K562 (cell line): ENCODE data around the gene FARSA. TPM values are rescaled to one million over a fixed set of nuclear protein-coding genes. Genes with fewer than 3 reads are reported as not detected.

ENCODE experiments used
- CBX3 ChIP-seq, 2 experiments: IDR thresholded peaks; 1 replicate in 1 of 2; 2 replicates in 1 of 2; pipeline ENCODE4 v1.6.1; 2012; ENCODE audit warnings: inconsistent platforms in 2 of 2, low read length in 2 of 2, borderline replicate concordance in 1 of 2, control low read depth in 1 of 2
- CTCF ChIP-seq, 3 experiments: IDR thresholded peaks in 2 of 3; conservative IDR thresholded peaks in 1 of 3; 2 replicates each; pipeline ENCODE4 v1.5.1; 2011 to 2012; ENCODE audit warnings: low read length in 3 of 3, mild to moderate bottlenecking in 3 of 3, control low read depth in 2 of 3, improper control_type of control experiment in 1 of 3, inconsistent platforms in 1 of 3, low read depth in 1 of 3, mixed read lengths in 1 of 3, moderate library complexity in 1 of 3; ENCODE audit not compliant: insufficient read depth in 2 of 3
- FOXJ3 ChIP-seq: sonication (generic); formaldehyde crosslinking; IDR thresholded peaks from 2 replicates; pipeline ENCODE4 v1.4.0; 2020; ENCODE audit warnings: mild to moderate bottlenecking, missing genetic modification reagents
- FOXO4 ChIP-seq: fragments of 450-650 bp; formaldehyde crosslinking; IDR thresholded peaks from 2 replicates; pipeline ENCODE4 v1.4.0; 2020; ENCODE audit warnings: mild to moderate bottlenecking, moderate library complexity
- KHSRP ChIP-seq: fragments of 450-650 bp; IDR thresholded peaks from 2 replicates; pipeline ENCODE4 v1.6.1; 2017
- MCM5 ChIP-seq: fragments of 450-650 bp; IDR thresholded peaks from 2 replicates; pipeline ENCODE4 v1.6.1; 2016; ENCODE audit warnings: low read depth
- NFIX ChIP-seq: fragments of 250-450 bp; sonication (Bioruptor Pico); IDR thresholded peaks from 2 replicates; pipeline ENCODE4 v1.4.0; 2020; ENCODE audit warnings: low read depth, mild to moderate bottlenecking, moderate library complexity
- NR3C1 ChIP-seq: sonication (generic); formaldehyde crosslinking; IDR thresholded peaks from 2 replicates; pipeline ENCODE4 v1.8.1; 2022; ENCODE audit warnings: missing genetic modification reagents
- POLR2G ChIP-seq: fragments of 200-400 bp; formaldehyde crosslinking; IDR thresholded peaks from 2 replicates; pipeline ENCODE4 v1.6.1; 2017; ENCODE audit warnings: low read depth, mild to moderate bottlenecking, antibody characterized with exemption, low read length, moderate library complexity
- RBM34 ChIP-seq: fragments of 200-400 bp; formaldehyde crosslinking; IDR thresholded peaks from 2 replicates; pipeline ENCODE4 v1.6.1; 2018; ENCODE audit warnings: low read length, borderline replicate concordance; ENCODE audit not compliant: insufficient read depth
- RFX1 ChIP-seq: fragments of 450-650 bp; IDR thresholded peaks from 2 replicates; pipeline ENCODE4 v1.6.1; 2016; ENCODE audit warnings: mild to moderate bottlenecking, moderate library complexity
- SMAD2 ChIP-seq: fragments of 150-350 bp; IDR thresholded peaks from 2 replicates; pipeline ENCODE4 v1.6.1; 2014; ENCODE audit warnings: low read depth, mild to moderate bottlenecking, low read length
- TRIM24 ChIP-seq, 2 experiments: fragments of 450-650 bp; IDR thresholded peaks; 2 replicates each; pipeline ENCODE4 v1.6.1; 2016
- TRIM28 ChIP-seq: fragments of 450-650 bp; IDR thresholded peaks from 2 replicates; pipeline ENCODE4 v1.6.1; 2017
- ZC3H11A ChIP-seq: IDR thresholded peaks from 2 replicates; pipeline ENCODE4 v1.6.1; 2012; ENCODE audit warnings: low read depth, low read length, improper control_type of control experiment
- ZNF609 ChIP-seq: sonication (generic); formaldehyde crosslinking; IDR thresholded peaks from 2 replicates; pipeline ENCODE4 v1.8.1; 2023; ENCODE audit warnings: missing genetic modification reagents, mild to moderate bottlenecking, borderline replicate concordance
- polyA plus RNA-seq, 8 experiments: library from polyadenylated mRNA; depleted of rRNA in 4 of 8; stranded (reverse) in 5 of 8; unstranded in 3 of 8; fragments of >200 nt; fragmentation: Nextera tagmentation in 2 of 8; fragmentation: Illumina TruSeq in 1 of 8; extraction: Ambion mirVana in 2 of 8; extraction: Trizol in 1 of 8; gene quantifications; 2 replicates each; pipeline versions ENCODE4 v1.2.1 to v1.2.3, GENCODE V29; 2011 to 2014; ENCODE audit warnings: inconsistent platforms in 1 of 8, missing spikeins in 1 of 8
- total RNA-seq, 7 experiments: library from RNA; depleted of rRNA in 6 of 7; stranded (reverse); fragments of >200 nt in 6 of 7; fragmentation: Illumina TruSeq in 2 of 7; extraction: Trizol in 2 of 7; gene quantifications; 2 replicates each; pipeline versions ENCODE4 v1.2.1 to v1.2.3, GENCODE V29; 2011 to 2021; ENCODE audit warnings: low replicate concordance in 1 of 7
- TF ChIP-seq, protein P1 (sequence below): sonication (generic); formaldehyde crosslinking; IDR thresholded peaks from 2 replicates; pipeline ENCODE4 v1.8.0; 2022; ENCODE audit warnings: mild to moderate bottlenecking, missing genetic modification reagents
- TF ChIP-seq, protein P2 (sequence below): fragments of 250-450 bp; sonication (Bioruptor Pico); IDR thresholded peaks from 2 replicates; pipeline ENCODE4 v1.6.1; 2021; ENCODE audit warnings: mild to moderate bottlenecking

FARSA gene
- total and polyA plus RNA-seq, 9 of the 15 experiments (the other 6 are each of a cell fraction or from before 2014, with no cell fraction given) = 25.2 to 237 (median 89.6) TPM

GRCh38 chr19:12872941-12873890, 60.3 kb downstream of the FARSA start (continued):
- TF ChIP-seq ZNF609 (CRISPR knock-in tag) = no peak
- TF ChIP-seq CBX3 (IDR thresholded peaks at IDR 0.05; ENCODE audit: borderline replicate concordance in 1 of 2, low read length in 2 of 2) = peak in 1 of 2 experiments; percentile 47; a peak in 1 of 3 replicates
- TF ChIP-seq RFX1 = no peak
- no peak for TF ChIP-seq SMAD2
- no peak for TF ChIP-seq FOXJ3
- TF ChIP-seq CTCF (IDR thresholded peaks at IDR 0.05 in 2 of 3, conservative IDR thresholded peaks at IDR 0.05 in 1 of 3; ENCODE audit: insufficient read depth in 2 of 3, low read depth in 1 of 3, low read length in 3 of 3) = no peak
- TF ChIP-seq, protein P1, sequence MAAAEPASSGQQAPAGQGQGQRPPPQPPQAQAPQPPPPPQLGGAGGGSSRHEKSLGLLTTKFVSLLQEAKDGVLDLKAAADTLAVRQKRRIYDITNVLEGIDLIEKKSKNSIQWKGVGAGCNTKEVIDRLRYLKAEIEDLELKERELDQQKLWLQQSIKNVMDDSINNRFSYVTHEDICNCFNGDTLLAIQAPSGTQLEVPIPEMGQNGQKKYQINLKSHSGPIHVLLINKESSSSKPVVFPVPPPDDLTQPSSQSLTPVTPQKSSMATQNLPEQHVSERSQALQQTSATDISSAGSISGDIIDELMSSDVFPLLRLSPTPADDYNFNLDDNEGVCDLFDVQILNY (CRISPR knock-in tag) = no peak
- TF ChIP-seq NFIX = no peak
- TF ChIP-seq RBM34 = no peak
- TF ChIP-seq NR3C1 (CRISPR knock-in tag) = no peak
- 0 out of 4 replicates have a peak, but pooled peaks of 1 of the 2 experiments have one; percentile 9 for TF ChIP-seq TRIM24 (IDR thresholded peaks at IDR 0.05)
- TF ChIP-seq MCM5 = no peak
- TF ChIP-seq, protein P2, sequence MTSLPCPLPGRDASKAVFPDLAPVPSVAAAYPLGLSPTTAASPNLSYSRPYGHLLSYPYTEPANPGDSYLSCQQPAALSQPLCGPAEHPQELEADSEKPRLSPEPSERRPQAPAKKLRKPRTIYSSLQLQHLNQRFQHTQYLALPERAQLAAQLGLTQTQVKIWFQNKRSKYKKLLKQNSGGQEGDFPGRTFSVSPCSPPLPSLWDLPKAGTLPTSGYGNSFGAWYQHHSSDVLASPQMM (CRISPR knock-in tag) = no peak
- TF ChIP-seq POLR2G = peak; percentile 69
- TF ChIP-seq FOXO4 = no peak
- TF ChIP-seq KHSRP = no peak
- 0 out of 2 replicates have a peak, but pooled peaks have one; percentile 34 for TF ChIP-seq TRIM28
- no peak for TF ChIP-seq ZC3H11A
